Measurements from ENCODE around the gene PLIN1.

Gene PLIN1

DNA sequence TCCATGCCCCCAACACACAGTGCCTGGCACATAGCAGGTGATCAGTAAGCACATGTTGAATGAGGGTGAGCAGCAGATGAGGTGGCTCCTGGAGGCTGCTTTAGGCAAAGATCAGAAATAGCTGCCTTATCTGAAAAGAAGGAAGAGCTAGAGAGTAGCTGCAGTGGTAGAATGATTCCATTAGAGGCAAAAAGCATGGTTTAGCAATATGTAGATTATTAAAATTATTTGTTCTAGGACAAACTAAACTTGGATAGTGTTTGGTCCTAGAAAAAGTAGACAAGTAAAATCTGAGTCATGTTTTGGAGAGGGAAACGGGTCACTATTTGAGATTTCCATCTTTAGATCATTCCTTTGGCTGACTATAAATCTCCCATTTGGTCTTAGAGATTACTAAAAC lies 56.0 kb downstream of the PLIN1 start:
- DNase-seq = no peak

DNA sequence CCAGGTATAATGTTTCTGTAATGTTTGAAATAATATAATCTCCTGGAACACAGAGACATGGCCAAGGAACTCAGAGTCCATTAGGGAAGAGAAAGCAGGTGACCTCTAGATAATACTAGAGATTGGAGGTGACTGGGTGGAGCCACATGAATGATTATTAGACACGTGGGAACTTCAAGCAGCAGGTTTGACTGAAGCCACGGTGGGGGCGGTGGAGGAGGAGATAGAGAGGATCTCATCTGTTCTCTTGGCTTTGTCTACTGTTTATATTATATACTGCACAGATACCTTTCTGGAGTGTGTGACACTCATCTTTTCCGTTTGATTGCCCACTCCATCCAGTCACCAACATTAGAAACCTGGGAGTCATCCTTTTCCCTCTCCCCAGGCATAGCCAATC lies 57.6 kb downstream of the PLIN1 start:
- DNase-seq = no peak

DNA sequence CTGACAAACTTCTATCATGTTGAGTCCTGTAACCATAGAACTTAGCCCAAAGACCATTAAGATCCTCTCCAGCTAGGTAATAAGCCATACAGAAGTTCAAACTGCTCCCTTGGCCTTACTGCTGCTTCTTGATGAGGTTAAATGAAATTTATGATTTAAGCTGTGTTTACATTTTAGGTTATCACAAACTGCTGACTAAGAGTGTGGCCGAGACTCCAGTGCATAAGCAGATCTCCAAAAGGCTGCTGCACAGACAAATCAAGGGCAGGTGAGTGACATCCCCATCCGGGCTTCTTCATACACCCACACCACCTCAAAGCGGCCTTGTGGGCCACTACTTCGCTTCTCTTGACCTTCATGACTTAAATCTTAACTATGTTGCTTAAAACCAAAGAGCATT lies 62.9 kb downstream of the PLIN1 start:
- no peak for DNase-seq

DNA sequence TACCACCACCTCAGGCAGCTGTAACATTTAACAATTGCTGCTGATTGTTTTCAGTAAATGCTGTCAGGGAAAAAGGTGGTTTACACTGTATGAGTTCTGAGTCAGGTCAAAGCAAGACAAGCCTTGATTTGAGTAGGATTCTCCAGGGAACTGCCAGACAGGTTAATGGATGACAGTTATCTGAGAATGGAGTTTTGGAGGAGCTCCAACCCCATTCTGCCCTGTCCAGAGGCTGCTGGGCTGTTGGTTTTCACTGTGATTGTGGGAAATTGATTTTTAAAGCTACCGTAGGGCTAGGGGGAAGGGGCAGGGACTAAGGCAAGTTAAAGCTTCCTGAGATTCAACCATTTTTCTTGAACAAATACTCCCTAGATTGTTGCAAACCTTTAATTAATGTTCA lies 64.0 kb downstream of the PLIN1 start:
- no peak for DNase-seq
